Activated T-cell treated with anti-CD3 and anti-CD28 coated beads for 4 hours (primary cell): ENCODE data around the gene CCS.
"Not testable (repeated sequence)": the region's sequence is repeated elsewhere in the genome, so short reads cannot be mapped to it uniquely, and the experiment has no call there.

Experiments
- DNase-seq: peaks from one replicate; pipeline ENCODE4 v3.0.0-alpha.2; 2020

The CCS gene

DNA sequence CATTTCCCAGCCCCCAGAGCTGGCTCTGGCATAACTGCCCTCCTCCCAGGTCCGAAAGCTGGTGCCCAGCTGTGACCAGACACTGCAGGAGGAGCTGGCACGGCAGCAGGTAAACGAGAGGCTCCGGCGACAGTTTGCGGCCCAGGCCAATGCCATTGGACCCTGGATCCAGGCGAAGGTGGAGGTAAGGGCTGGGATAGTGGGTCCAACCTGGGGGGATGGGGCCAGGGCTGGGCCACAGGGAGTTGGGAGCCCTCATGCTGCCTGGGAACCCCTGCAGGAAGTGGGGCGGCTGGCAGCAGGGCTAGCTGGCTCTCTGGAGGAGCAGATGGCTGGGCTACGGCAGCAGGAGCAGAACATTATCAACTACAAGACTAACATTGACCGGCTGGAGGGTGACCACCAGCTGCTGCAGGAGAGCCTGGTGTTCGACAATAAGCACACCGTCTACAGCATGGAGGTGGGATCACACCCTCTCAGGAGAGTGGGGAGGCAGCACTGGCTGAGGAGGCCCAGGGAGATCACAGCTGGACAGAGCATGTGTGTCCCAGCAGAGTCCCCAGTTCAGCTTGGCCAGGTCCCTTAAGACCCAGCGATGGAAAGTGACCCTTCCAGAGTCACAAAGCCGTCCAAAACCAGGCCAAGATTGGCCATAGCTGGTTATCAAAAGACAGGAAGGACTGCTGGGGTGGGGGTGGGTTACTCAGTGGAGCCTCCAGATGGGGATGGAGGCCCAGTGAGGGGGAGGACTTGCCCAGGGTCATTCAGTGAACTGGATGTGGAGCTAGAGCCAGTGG lies 31.6 kb upstream of the CCS start:
- DNase-seq = no peak

DNA sequence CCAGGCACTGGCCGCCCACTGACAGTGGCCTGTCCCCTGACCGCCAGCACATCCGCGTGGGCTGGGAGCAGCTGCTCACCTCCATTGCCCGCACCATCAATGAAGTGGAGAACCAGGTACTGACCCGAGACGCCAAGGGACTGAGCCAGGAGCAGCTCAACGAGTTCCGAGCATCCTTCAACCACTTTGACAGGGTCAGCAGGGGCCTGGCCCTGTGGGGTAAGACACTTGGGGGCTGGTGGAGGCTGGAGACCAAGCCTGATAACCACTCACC lies 31.1 kb upstream of the CCS start:
- no peak for DNase-seq

DNA sequence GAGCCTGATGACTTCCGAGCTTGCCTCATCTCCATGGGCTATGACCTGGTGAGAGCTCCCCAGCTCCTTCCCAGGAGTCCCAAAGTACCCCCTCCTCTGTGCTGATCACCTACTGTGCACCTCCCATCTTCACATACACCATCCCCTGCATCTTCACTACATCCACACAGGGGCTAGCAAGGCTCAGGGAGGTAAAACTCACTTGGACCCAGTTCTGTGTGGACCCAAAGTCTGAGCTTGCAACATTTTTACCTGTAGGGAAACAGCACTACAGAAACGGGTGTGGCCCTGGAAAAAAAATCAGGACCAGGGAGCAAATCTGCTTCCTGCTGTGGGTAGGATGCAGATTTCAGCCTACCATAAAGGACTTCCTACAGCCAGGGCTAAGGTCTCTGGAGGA lies 30.7 kb upstream of the CCS start:
- DNase-seq = no peak

DNA sequence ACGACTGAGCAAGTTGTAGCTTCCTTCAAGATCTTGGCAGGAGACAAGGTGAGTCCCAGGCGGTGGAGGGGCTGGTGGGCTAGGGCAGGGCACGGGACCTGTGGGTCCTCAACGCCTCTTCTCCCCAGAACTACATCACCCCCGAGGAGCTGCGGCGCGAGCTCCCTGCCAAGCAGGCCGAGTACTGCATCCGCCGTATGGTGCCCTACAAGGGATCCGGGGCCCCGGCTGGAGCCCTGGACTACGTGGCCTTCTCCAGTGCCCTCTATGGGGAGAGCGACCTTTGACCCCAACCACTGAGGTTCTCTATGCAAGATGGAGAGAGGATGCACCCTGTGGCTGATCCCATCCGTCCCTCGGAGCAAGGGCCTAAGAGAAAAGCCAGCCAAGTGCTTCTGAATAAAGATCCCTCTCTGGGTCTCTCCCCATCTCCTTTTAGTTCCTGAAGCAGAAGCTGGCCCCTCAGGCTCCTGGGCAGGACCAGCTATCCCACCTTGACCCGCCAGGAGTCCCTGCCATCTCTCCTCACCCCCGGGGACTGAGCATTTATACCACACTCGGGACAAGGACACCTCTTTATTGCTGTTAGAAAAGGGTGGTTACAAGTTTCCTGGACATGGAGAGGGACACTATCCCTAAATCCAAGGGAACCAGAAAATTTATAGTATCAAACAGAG lies 29.9 kb upstream of the CCS start:
- no peak for DNase-seq

DNA sequence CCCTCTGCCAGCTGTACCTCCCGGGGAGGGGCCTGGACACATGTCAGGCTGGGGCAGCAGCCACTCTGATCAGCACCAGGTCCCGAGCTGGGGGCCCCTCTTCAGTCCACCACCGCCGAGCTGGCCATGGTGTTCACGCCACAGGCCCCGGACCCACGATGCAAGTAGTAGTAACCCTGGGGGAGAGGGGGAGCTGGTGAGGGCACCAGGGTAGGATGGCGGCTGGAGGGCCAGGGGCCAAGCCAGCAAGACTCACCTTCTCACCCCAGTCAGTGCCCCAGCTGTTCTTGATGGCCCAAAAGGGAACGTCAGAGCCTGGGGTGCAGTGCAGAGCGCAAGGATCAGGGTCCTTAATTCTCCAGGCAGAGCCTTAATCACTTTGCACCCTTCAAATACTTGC lies 29.2 kb upstream of the CCS start:
- no peak for DNase-seq

DNA sequence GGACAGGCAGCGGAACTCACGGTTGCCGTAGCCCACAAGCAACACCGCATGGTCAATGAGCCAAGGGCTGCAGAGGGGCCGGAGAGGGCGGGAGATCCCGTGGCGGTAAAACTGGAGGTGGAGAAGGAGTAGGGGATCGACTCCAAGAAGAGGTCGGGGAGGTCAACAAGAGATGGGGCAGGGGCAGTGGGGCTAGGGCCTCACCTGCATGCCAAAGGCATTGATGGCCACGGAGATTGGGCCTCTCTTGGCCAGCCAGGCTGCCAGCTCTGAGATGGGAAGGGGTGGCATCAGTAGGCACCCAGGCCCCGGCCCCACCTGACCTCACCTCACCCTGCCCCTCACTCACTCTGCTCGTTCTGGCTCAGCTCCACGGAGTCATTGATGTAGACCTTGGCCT lies 28.4 kb upstream of the CCS start:
- DNase-seq = no peak

DNA sequence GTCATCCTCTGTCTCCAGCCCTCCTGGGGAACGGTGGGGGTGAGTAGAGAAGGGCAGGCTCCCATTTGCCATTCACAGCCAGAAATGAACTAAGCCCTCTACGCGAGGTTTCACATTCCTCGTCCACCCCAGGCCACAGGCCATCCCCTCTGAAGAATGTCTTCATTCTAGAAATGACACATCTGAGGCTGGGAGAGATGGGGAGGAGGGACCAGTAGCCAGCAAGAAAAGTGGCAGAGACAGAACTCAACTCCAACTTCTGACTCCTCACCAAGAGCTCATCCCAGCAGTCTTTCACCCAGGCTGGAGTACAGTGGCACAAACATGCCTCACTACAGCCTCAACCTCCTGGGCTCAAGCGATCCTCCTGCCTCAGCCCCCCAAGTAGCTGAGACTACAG lies 28.0 kb upstream of the CCS start:
- DNase-seq = no peak

DNA sequence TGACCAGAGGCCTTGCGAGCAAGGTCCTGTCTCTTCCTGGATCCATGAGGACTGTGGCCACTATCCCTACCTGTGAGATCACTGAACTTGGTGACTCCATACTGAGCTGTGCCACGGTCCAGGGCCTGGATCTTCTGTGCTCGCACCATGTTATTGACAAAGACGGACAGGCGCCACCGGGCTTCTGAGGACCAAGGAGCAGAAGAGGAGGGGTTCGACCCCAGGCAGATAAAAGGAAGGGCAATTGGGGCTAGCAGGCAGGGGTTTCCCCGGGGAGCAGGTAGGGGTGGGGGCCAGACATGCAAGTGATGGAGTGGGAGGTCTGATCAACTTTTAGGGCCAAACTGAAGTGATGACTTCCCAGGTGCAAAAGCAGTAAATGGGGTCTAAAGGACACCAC lies 26.8 kb upstream of the CCS start:
- DNase-seq = no peak

DNA sequence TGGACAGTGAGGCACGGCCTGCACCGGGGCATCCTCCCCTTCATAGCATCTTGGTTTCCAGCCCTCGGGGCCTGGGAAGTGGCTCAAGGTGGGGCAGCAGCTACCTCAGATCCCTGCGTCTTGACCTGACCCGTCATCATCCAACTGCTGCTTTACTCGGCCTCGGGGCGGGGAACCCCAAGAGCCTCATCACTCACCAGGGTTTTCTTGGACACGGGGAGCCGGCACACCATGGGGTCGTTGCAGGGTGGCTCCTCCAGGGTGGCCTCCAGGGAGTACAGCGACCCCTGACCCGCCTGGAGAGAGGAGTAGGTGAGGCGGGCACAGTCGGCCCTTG lies 25.2 kb upstream of the CCS start:
- no peak for DNase-seq

DNA sequence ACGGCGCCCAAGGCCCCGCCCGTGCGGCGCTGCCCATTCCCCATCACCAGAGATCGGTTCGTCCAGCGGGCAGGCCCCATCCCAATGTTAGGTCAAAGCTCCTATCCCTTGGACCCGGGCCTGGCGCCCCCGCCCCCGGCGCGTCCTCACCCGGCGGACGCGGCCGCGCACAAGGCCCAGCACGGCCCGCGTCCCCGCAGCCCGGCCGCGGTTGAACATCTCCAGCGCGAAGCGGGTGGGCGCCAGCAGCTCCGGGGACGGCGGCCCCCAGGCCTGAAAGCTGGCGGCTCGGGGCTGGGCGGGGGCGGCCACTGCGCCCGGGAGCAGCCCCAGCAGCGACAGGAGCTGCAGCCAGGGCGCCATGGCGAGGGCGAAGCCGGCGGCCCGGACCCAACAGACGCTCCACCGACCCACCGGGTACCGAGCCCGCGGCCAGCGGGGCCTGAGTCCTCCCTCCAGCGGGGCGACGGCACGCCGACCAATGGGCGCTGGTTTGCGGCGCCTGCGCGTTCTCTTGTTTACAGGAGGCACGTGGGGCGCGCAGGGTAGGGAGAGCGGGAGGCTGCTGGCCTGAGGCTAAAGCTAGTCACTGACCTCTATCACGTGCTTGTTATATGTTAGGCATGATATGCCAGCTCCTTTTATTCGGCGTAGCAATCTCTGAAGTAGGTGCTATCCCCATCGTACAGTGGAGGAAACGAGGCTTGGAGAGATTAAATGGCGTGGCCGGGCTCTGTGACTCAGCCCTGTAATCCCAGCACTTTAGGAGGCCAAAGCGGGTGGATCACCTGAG lies 24.7 kb upstream of the CCS start, which contains the start of gene CTSF:
Gene CTSF, minus strand, starts transcription at position 483 of the 793 bp plus-strand sequence. Its CDS starts 120 bp downstream, at position 363.
- peak; percentile 50 for DNase-seq

DNA sequence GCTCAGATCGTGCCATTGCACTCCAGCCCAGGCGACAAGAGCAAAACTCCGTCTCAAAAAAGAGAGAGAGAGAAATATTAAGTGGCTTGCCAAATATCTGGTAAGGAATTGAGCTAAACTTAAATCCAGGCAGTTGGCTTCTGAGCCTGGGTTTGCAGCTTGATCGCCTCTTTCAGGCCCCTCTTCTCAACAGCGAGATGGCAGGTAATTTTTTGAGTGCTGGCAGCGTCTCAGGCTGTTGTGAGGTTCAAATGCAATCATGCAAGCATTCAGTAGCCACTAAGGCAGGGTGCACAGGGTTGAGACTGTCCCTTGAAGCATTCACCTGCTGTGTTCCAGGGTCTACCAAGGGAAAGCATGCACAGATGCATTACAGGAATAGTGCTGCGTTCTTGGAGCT lies 23.9 kb upstream of the CCS start:
- DNase-seq = no peak

DNA sequence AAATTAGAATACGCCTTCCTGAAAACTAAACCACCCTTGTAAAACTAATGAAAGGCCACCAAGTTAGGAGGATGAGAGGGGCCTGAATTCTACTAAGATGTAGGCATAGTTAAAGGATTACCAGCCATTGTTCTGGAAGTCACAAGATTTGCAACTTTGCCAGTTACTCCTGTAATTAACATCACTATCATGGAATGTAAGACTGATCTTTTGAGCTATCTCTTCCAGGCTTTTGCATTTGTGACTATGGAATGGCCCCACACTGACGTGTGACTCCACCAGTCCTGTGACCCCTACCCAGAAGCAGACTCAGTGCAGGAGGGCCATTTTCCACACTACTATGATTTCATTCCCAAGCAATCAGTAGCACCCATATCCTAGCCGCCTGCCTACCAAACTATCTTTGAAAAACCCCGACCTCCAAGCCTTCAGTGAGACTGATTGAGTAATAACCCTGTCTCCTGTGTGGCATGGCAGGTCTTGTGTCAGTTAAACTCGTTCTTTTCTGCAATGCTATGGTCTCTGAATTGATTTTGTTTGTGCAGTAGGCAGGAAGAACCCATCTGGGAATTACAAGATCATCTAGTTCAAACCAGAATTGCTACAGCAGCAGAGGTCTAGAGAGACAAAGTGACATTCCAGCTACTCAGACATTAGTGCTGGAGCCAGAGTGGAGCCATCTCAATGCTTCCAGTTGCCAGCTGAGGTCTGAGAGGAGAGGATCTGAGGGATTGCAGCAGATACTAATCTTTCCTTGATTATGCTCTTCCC lies 22.7 kb upstream of the CCS start:
- DNase-seq = no peak

DNA sequence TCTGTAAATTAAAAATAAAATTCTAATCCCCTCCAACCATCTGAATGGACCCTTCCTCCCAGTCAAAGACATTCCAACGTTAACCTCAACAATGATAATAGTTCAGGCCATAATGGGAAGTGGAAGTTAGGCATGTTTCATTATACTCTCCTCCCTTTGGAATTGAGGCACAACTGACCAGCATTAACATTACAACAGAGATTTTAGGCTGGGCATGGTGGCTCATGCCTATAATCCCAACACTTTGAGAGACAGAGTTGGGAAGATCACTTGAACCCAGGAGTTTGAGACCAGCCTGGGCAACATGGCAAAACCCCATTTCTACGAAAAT lies 22.2 kb upstream of the CCS start:
- DNase-seq = no peak

DNA sequence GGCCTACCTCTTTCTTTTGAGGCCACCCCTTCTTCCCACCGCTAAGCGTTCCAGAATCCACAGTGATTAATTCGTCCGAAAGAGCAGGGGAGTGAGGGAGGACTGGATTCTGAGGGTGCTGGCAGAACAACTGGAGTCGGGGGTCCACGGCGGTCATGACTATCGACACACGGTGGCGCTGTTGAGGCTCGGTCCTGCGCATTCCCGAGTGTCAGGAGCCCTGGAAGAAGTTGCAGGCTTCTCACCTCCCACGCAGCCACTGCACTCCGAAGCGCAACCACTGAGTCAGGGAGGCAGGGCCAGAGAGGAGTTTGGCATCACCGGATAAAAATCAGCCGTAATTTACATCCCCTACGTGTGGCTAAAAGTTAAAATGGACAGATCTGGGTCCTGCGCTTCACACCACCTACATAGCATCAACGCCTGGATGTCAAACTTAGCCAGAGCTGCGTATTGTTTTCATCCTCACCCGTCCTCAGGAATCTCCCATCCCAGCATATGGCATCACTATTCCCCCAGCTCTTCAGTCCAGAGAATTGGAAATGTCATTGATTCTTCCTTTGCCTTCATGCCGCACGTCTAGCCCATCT lies 13.9 kb upstream of the CCS start:
- DNase-seq = peak; percentile 75

DNA sequence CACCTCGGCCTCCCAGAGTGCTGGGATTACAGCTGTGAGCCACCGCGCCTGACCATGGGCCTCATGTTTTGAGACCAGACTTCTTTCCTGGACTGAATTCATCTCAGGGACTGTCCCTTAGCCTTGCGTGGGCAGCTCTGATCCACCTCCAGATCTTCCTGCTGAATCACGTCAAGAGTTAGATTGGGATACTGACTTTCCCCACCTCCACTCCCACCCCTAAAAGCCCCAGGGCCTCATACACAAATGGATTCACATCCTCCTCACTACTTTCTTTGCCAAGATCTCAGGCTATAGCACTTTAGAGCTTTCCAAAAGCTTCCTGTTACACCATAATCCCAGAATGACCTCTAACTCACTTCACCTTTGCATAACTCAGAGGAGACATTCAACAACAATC lies 12.2 kb upstream of the CCS start:
- no peak for DNase-seq

DNA sequence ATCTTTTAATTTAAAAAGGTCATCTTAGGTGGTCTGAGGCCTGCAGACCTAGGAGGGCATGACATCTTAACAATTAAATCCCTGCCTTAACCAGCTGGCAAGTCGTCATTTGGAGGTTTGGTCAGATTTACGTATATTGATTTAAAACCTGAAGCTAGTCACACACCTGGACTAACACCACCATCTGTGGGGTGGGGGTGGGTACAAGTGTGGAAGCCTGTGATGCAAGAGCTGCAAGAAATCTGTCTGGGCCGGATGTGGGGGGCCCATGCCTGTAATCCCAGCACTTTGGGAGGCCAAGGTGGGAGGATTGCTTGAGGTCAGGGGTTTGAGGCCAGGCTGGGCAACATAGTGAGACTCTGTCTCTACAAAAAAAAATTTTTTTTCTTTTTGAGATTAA lies 11.7 kb upstream of the CCS start:
- no peak for DNase-seq

DNA sequence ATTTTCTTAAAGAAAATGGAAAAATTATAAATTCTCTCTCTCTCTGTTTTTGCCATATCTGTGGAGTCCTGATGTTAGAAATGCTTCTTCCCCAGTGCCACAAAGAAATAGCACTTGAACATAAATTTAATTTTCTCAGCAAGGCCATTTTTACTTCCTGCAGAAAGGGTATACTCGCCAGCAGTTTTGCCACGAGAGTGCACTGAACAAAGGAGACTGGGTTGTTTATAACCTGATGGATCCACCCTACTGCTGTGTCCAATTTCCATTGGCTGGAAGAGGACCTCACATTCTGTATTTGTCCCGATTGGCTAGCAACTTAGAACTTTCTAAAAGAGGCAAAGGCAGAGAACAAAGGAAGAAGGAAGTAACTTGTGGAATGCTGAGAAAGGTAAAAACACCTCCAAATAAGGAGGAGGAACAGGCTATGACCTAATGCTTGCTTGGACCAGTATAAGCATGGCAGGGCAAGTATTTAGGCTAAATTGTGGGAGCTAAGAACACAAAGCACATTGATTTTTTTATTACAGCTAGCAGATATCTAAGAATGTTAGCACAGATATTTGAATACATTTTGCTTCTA lies 10.3 kb upstream of the CCS start:
- DNase-seq = not testable (repeated sequence)

DNA sequence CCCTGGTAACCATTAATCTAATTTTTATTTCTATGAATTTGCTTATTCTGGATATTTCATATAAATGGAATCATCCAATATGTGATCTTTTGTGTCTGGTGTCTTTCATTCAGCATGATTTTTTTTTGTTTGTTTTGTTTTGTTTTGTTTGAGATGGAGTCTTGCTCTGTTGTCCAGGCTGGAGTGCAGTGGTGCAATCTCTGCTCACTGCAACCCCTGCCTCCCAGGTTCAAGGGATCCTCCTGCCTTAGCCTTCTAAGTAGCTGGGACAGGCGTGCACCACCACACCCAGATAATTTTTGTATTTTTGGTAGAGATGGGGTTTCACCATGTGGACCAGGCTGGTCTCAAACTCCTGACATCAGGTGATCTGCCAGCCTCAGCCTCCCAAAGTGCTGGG lies 7.5 kb upstream of the CCS start:
- not testable (repeated sequence) for DNase-seq

DNA sequence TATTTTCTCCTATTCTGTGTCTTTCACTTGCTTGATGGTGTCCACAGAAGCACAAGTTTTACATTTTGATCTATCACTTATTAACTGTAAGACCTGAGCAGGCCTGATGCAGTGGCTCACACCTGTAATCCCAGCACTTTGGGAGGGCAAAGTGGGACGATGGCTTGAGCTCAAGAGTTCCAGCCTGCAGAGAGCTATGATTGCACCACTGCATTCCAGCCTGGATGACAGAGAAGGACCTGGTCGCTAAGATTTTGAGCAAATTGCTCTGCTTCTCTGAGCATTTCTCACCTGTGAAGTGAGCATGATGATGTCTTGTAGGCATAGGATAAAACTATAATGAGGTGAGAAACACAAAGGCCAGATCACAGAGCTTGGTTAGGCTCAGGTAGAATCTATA lies 6.8 kb upstream of the CCS start:
- DNase-seq = no peak

DNA sequence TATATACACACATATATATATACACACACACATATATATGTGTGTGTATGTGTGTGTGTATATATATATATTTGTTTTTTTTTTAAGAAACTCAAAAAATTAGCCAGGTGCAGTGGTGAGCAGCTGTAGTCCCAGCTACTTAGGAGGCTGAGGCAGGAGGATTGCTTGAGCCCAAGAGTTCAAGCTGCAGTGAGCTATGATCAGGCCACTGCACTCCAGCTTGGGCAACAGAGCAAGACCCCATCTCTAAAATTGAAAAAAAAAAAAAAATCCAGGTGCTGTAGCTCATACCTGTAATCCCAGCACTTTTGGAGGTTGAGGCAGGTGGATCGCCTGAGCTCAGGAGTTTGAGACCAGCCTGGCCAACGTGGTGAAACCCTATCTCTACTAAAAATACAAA lies 3.7 kb upstream of the CCS start:
- DNase-seq = not testable (repeated sequence)

DNA sequence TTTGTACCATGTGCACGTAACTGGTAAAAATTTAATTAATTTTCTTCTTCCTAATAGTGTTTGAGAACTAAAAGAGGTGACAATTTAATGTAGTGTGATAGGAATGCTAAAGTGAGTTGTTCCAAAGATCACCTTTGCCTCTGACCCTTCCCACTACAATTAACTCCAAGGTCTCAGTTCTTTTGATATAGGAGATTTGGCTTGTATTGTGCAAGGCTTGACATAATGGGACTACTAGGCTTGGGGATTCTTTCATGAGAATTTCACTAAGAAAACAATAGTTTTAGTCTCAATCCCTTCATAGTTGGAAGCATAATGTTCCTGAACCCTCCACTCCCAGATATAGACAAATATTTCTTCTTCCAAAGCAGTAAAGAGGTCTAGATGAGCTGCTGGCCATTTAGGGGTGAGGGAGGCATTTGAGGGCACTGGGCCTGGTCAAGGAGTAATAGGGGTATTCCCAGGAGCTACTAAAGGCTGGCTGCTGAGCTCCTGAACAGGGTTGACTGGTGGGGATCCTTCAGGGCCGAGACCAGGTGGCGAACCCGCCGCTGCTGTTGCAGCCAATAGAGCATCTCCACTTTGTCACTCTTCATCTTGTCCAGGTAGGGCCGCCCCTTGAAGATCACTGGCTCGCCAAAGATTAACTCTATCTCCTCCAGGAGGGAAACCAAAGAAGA lies 2.8 kb upstream of the CCS start:
- no peak for DNase-seq

DNA sequence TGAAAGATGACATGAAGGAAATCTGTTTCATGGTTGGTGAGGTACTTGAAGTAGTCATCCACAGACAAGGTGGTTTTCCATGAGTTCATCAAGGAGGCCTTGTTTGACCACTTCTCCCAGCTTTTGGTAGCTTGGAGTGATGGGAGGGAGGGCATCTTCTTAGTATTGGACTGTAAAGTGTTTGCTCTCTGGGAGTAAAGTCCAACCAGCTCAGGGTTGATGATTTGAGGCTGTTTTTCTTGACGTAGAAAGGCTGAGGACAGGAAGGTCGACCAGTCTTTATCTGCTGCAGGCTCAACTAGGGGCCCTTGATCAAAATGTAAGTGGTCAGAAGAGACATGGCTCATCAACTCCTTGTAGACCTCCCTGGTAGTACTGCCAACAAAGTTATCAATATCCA lies 1.8 kb upstream of the CCS start:
- no peak for DNase-seq
